Measurements from ENCODE around the gene TARP.
"Not testable (repeated sequence)": the region's sequence is repeated elsewhere in the genome, so short reads cannot be mapped to it uniquely, and the experiment has no call there.

Gene TARP

GRCh38 chr7:38262026-38262425 is 11.4 kb downstream of the TARP start:
- H3K27ac ChIP-seq (ENCODE audit: low read length); H3K9me3 ChIP-seq (ENCODE audit: control insufficient read depth, low read length); H3K27me3 ChIP-seq (ENCODE audit: control insufficient read depth, insufficient read depth); ATAC-seq; H3K4me3 ChIP-seq (ENCODE audit: low read length); H3K4me1 ChIP-seq (ENCODE audit: control insufficient read depth, insufficient read depth, low read length); intact Hi-C loops (cut with DNase I); DNase-seq: not testable (repeated sequence)
- WGBS, result 72% methylated on average over 2 of the region's 2 CpGs

- ATAC-seq; DNase-seq; H3K27ac ChIP-seq (ENCODE audit: low read length); H3K4me1 ChIP-seq (ENCODE audit: control insufficient read depth, insufficient read depth, low read length); H3K27me3 ChIP-seq (ENCODE audit: control insufficient read depth, insufficient read depth); H3K4me3 ChIP-seq (ENCODE audit: low read length); H3K9me3 ChIP-seq (ENCODE audit: control insufficient read depth, low read length); intact Hi-C loops (cut with DNase I): not testable (repeated sequence)
- 89% methylated on average over 12 of the region's 12 CpGs for WGBS
These were observed 11.8 kb downstream of the TARP start for GRCh38 chr7:38261601-38262000.

GRCh38 chr7:38259157-38259556 is 14.3 kb downstream of the TARP start:
- peak in 1 of 2 donors; percentile 31 for ATAC-seq
- DNase-seq; H3K4me3 ChIP-seq (ENCODE audit: low read length); intact Hi-C loops (cut with DNase I); H3K9me3 ChIP-seq (ENCODE audit: control insufficient read depth, low read length); H3K4me1 ChIP-seq (ENCODE audit: control insufficient read depth, insufficient read depth, low read length); H3K27ac ChIP-seq (ENCODE audit: low read length); H3K27me3 ChIP-seq (ENCODE audit: control insufficient read depth, insufficient read depth): not testable (repeated sequence)
- WGBS, result 89% methylated on average over 8 of the region's 8 CpGs

DNA sequence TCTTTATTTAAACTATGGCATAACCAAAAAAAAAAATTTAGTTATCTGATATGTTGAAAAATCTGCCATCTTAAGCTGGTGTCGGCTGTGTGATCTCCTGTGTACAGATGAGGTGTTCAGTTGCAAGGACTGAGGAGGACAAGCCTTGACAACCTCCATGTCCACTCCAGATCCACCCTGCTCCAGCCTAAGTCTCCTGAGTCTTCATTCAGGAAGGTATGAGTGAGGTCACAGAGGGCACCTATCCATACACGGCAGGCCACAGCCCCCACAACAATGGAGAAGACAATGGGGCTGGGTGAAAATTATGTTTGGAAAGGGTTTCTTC is 16.1 kb downstream of the TARP start:
- peak in 1 of 2 donors; percentile 21 for ATAC-seq
- DNase-seq, result no peak
- WGBS, result 68% methylated on average over 2 of the region's 2 CpGs
- no peaks in the 10 kb centered on the region for H3K27me3 ChIP-seq (ENCODE audit: control insufficient read depth, insufficient read depth)
- no peaks in the 10 kb centered on the region for H3K9me3 ChIP-seq (ENCODE audit: control insufficient read depth, low read length)
- no peak overlapping the region for H3K4me3 ChIP-seq (ENCODE audit: low read length)
- intact Hi-C loops (cut with DNase I), result no loop called here
- no peaks in the 10 kb centered on the region for H3K4me1 ChIP-seq (ENCODE audit: control insufficient read depth, insufficient read depth, low read length)
- H3K27ac ChIP-seq (ENCODE audit: low read length), result no peak overlapping the region

GRCh38 chr7:38249849-38250248 is 23.6 kb downstream of the TARP start:
- H3K9me3 ChIP-seq (ENCODE audit: control insufficient read depth, low read length); H3K27me3 ChIP-seq (ENCODE audit: control insufficient read depth, insufficient read depth); DNase-seq; intact Hi-C loops (cut with DNase I); H3K4me3 ChIP-seq (ENCODE audit: low read length); H3K27ac ChIP-seq (ENCODE audit: low read length); H3K4me1 ChIP-seq (ENCODE audit: control insufficient read depth, insufficient read depth, low read length); ATAC-seq: not testable (repeated sequence)
- WGBS, result 61% methylated on average over 3 of the region's 3 CpGs

GRCh38 chr7:38248069-38248567 is 25.3 kb downstream of the TARP start:
- ATAC-seq (no peak), DNase-seq (no peak)
- Histone ChIP-seq H3K27ac (ENCODE audit: low read length) (no peak overlapping the region), H3K4me3 (ENCODE audit: low read length) (no peak overlapping the region), H3K4me1 (ENCODE audit: control insufficient read depth, insufficient read depth, low read length) (no peaks in the 10 kb centered on the region), H3K27me3 (ENCODE audit: control insufficient read depth, insufficient read depth) (no peaks in the 10 kb centered on the region), H3K9me3 (ENCODE audit: control insufficient read depth, low read length) (no peaks in the 10 kb centered on the region)
- intact Hi-C loops (cut with DNase I), result no loop called here
- 93% methylated on average over 5 of the region's 5 CpGs for WGBS

- no peak for ATAC-seq
- intact Hi-C loops (cut with DNase I), result no loop called here
- Histone ChIP-seq H3K4me3 (ENCODE audit: low read length) (no peak overlapping the region), H3K9me3 (ENCODE audit: control insufficient read depth, low read length) (no peaks in the 10 kb centered on the region), H3K27ac (ENCODE audit: low read length) (no peak overlapping the region), H3K4me1 (ENCODE audit: control insufficient read depth, insufficient read depth, low read length) (no peaks in the 10 kb centered on the region), H3K27me3 (ENCODE audit: control insufficient read depth, insufficient read depth) (no peaks in the 10 kb centered on the region)
- 73% methylated on average over 3 of the region's 3 CpGs for WGBS
- DNase-seq, result no peak
These were observed 27.9 kb downstream of the TARP start for GRCh38 chr7:38245409-38245977.

- H3K4me1 ChIP-seq (ENCODE audit: control insufficient read depth, insufficient read depth, low read length), result no peaks in the 10 kb centered on the region
- no peak overlapping the region for H3K4me3 ChIP-seq (ENCODE audit: low read length)
- intact Hi-C loops (cut with DNase I), result no loop called here
- DNase-seq (no peak), ATAC-seq (no peak)
- H3K9me3 ChIP-seq (ENCODE audit: control insufficient read depth, low read length), result no peaks in the 10 kb centered on the region
- 89% methylated on average over 14 of the region's 14 CpGs for WGBS
- H3K27me3 ChIP-seq (ENCODE audit: control insufficient read depth, insufficient read depth), result no peaks in the 10 kb centered on the region
- H3K27ac ChIP-seq (ENCODE audit: low read length), result no peak overlapping the region
These were observed 28.9 kb downstream of the TARP start for GRCh38 chr7:38244516-38244915.

GRCh38 chr7:38243345-38243744 is 30.1 kb downstream of the TARP start:
- peak in 1 of 2 donors; percentile 71 for ATAC-seq
- 51% methylated on average over 5 of the region's 5 CpGs for WGBS
- DNase-seq; H3K9me3 ChIP-seq (ENCODE audit: control insufficient read depth, low read length); H3K27ac ChIP-seq (ENCODE audit: low read length); H3K4me1 ChIP-seq (ENCODE audit: control insufficient read depth, insufficient read depth, low read length); H3K4me3 ChIP-seq (ENCODE audit: low read length); H3K27me3 ChIP-seq (ENCODE audit: control insufficient read depth, insufficient read depth); intact Hi-C loops (cut with DNase I): not testable (repeated sequence)

DNA sequence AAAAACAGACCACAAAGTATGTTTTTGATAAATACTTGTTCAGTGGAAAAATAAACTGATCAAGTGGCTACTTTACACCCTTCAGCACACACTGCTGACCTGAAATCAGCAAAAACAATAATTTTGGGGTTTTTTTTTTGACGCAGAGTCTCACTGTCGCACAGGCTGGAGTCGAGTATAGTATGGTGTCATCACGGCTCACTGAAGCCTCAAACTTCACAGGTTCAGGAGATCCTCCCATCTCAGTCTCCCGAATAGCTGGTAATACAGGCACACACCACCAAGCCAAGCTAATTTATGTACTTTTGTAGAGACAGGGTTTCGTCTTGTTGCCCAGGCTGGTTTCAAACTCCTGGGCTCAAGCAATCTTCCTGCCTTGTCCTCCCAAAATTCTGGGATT is 30.6 kb downstream of the TARP start:
- H3K27ac ChIP-seq (ENCODE audit: low read length), result no peak overlapping the region
- H3K4me1 ChIP-seq (ENCODE audit: control insufficient read depth, insufficient read depth, low read length), result no peaks in the 10 kb centered on the region
- H3K9me3 ChIP-seq (ENCODE audit: control insufficient read depth, low read length), result no peaks in the 10 kb centered on the region
- intact Hi-C loops (cut with DNase I), result no loop called here
- DNase-seq (no peak), ATAC-seq (no peak)
- no peaks in the 10 kb centered on the region for H3K27me3 ChIP-seq (ENCODE audit: control insufficient read depth, insufficient read depth)
- 89% methylated on average over 6 of the region's 6 CpGs for WGBS
- H3K4me3 ChIP-seq (ENCODE audit: low read length), result no peak overlapping the region

DNA sequence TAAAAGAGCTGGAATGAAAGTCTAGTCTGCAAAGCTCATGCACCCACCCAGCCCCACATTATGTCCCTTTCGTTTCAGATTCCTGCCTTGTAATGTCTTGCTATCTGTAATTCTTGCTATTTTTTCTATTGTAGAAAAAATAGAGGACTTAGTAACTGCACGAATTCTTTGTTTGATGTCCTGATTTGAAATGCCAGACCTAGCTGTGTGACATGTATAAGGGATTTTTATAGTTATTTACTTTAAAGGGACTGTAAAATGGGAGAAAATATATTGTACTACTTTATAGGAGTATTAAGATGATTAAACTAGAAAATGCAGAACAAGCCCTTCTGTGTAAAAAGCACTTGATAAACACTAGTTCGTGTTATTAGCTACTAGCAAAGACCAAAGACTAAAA is 32.4 kb downstream of the TARP start:
- 76% methylated on average over 3 of the region's 3 CpGs for WGBS
- no peak for ATAC-seq
- Histone ChIP-seq H3K27ac (ENCODE audit: low read length) (no peak overlapping the region), H3K4me1 (ENCODE audit: control insufficient read depth, insufficient read depth, low read length) (no peaks in the 10 kb centered on the region), H3K27me3 (ENCODE audit: control insufficient read depth, insufficient read depth) (no peaks in the 10 kb centered on the region), H3K4me3 (ENCODE audit: low read length) (no peak overlapping the region), H3K9me3 (ENCODE audit: control insufficient read depth, low read length) (no peaks in the 10 kb centered on the region)
- no peak for DNase-seq
- intact Hi-C loops (cut with DNase I), result no loop called here

- H3K4me1 ChIP-seq (ENCODE audit: control insufficient read depth, insufficient read depth, low read length); H3K27me3 ChIP-seq (ENCODE audit: control insufficient read depth, insufficient read depth); H3K27ac ChIP-seq (ENCODE audit: low read length); ATAC-seq; intact Hi-C loops (cut with DNase I); DNase-seq; H3K9me3 ChIP-seq (ENCODE audit: control insufficient read depth, low read length); H3K4me3 ChIP-seq (ENCODE audit: low read length): not testable (repeated sequence)
- WGBS, result 85% methylated on average over 10 of the region's 10 CpGs
These were observed 34.3 kb downstream of the TARP start for GRCh38 chr7:38239129-38239528.

Measured in right cardiac atrium (tissue), 5 donors.